Measurements from ENCODE around the gene TTC31.
"Not testable (repeated sequence)": the region's sequence is repeated elsewhere in the genome, so short reads cannot be mapped to it uniquely, and the experiment has no call there.

The TTC31 gene

GRCh38 chr2:74457549-74458131, 25.2 kb upstream of the TTC31 start:
- peak; percentile 83 for DNase-seq

- DNase-seq: peak; percentile 100
These were observed 24.5 kb upstream of the TTC31 start, which contains the start of gene WBP1 for GRCh38 chr2:74458132-74458937. Gene WBP1, plus strand, starts transcription at chr2:74458438. Its CDS starts 165 bp downstream, at chr2:74458603.

GRCh38 chr2:74458938-74459363, 23.9 kb upstream of the TTC31 start:
- DNase-seq: no peak

- DNase-seq: not testable (repeated sequence)
These were observed 23.3 kb upstream of the TTC31 start for GRCh38 chr2:74459503-74460118.

GRCh38 chr2:74460187-74460586, 22.7 kb upstream of the TTC31 start:
- DNase-seq: not testable (repeated sequence)

GRCh38 chr2:74461187-74462053, 21.5 kb upstream of the TTC31 start:
- no peak for DNase-seq

- DNase-seq: no peak
These were observed 20.7 kb upstream of the TTC31 start for GRCh38 chr2:74462054-74462785.

- no peak for DNase-seq
These were observed 20.1 kb upstream of the TTC31 start for GRCh38 chr2:74462786-74463105.

GRCh38 chr2:74464406-74464805, 18.5 kb upstream of the TTC31 start:
- DNase-seq: no peak

GRCh38 chr2:74470742-74471141, 12.1 kb upstream of the TTC31 start:
- not testable (repeated sequence) for DNase-seq

- no peak for DNase-seq
These were observed 11.4 kb upstream of the TTC31 start for GRCh38 chr2:74471332-74472065.

GRCh38 chr2:74472086-74472944, 10.6 kb upstream of the TTC31 start, which contains the start of gene MRPL53:
Gene MRPL53, minus strand, starts transcription at chr2:74472680. Its CDS starts 20 bp downstream, at chr2:74472660.
- peak; percentile 97 for DNase-seq

GRCh38 chr2:74472945-74473258, 10.0 kb upstream of the TTC31 start:
- no peak for DNase-seq

- no peak for DNase-seq
These were observed 8.4 kb upstream of the TTC31 start for GRCh38 chr2:74474481-74474880.

- DNase-seq: no peak
These were observed 8.0 kb upstream of the TTC31 start for GRCh38 chr2:74474899-74475298.

- no peak for DNase-seq
These were observed 1.4 kb upstream of the TTC31 start for GRCh38 chr2:74481431-74481830.

GRCh38 chr2:74481961-74482800, 700 bp upstream of the TTC31 start:
- peak; percentile 69 for DNase-seq

GRCh38 chr2:74483675-74484164, 839 bp downstream of the TTC31 start:
- DNase-seq: not testable (repeated sequence)

- DNase-seq: no peak
These were observed 3.3 kb downstream of the TTC31 start for GRCh38 chr2:74486141-74486540.

Measured in activated CD4-positive, alpha-beta T cell treated with anti-CD3 and anti-CD28 coated beads, Interleukin-2, Interleukin-6, amounts not matched to agents 100 ng/mL and 50 ng/mL, durations not matched to agents 16 hours and 8 hours (primary cell).